Activated T-helper 9 cell treated with anti-CD3 and anti-CD28 coated beads, Interleukin-2, amount 50 U/mL, for 16 hours (primary cell): ENCODE results near the gene METTL18.

Experiments
- DNase-seq: peaks from one replicate; pipeline ENCODE4 v3.0.0-alpha.2; 2020; ENCODE audit warnings: low read depth

Gene METTL18

GRCh38 chr1:169785267-169785666 lies 9.4 kb downstream of the METTL18 start:
- no peak for DNase-seq

- DNase-seq, result no peak
Measured at GRCh38 chr1:169784102-169784501, 10.6 kb downstream of the METTL18 start.

- DNase-seq, result no peak
Measured at GRCh38 chr1:169782596-169782995, 12.1 kb downstream of the METTL18 start.

- no peak for DNase-seq
Measured at GRCh38 chr1:169779970-169780369, 14.7 kb downstream of the METTL18 start.

- DNase-seq, result no peak
Measured at GRCh38 chr1:169779150-169779549, 15.6 kb downstream of the METTL18 start.

- DNase-seq, result no peak
Measured at GRCh38 chr1:169776440-169776839, 18.3 kb downstream of the METTL18 start.

GRCh38 chr1:169768161-169768560 lies 26.5 kb downstream of the METTL18 start:
- DNase-seq, result no peak

- DNase-seq, result no peak
Measured at GRCh38 chr1:169765580-169766331, 29.0 kb downstream of the METTL18 start.

GRCh38 chr1:169764919-169765318 lies 29.8 kb downstream of the METTL18 start:
- DNase-seq, result no peak

GRCh38 chr1:169762699-169763098 lies 32.0 kb downstream of the METTL18 start:
- DNase-seq, result no peak

GRCh38 chr1:169759038-169759437 lies 35.7 kb downstream of the METTL18 start:
- DNase-seq, result no peak

GRCh38 chr1:169753549-169753948 lies 41.2 kb downstream of the METTL18 start:
- DNase-seq, result no peak

- no peak for DNase-seq
Measured at GRCh38 chr1:169750041-169750440, 44.7 kb downstream of the METTL18 start.

- DNase-seq, result no peak
Measured at GRCh38 chr1:169746550-169746949, 48.2 kb downstream of the METTL18 start.

- DNase-seq, result no peak
Measured at GRCh38 chr1:169745015-169745861, 49.5 kb downstream of the METTL18 start.
